Measurements from ENCODE around the gene IDH3B.

Gene IDH3B

GRCh38 chr20:2625062-2625461 lies 39.0 kb downstream of the IDH3B start:
- no peak for DNase-seq (ENCODE audit: low read depth)

GRCh38 chr20:2624190-2624589 lies 39.8 kb downstream of the IDH3B start:
- DNase-seq (ENCODE audit: low read depth): no peak
- H3K4me3 ChIP-seq (ENCODE audit: low read depth, low read length): no peak overlapping the region

More at GRCh38 chr20:2625062-2625461, 39.0 kb downstream of the IDH3B start:
- no peak overlapping the region for H3K4me3 ChIP-seq (ENCODE audit: low read depth, low read length)

- DNase-seq (ENCODE audit: low read depth): no peak
- H3K4me3 ChIP-seq (ENCODE audit: low read depth, low read length): no peak overlapping the region
Observed at GRCh38 chr20:2619961-2620595, 43.9 kb downstream of the IDH3B start.

- H3K4me3 ChIP-seq (ENCODE audit: low read depth, low read length): no peak overlapping the region
Observed at GRCh38 chr20:2619337-2619736, 44.7 kb downstream of the IDH3B start.

GRCh38 chr20:2618815-2619214 lies 45.2 kb downstream of the IDH3B start:
- no peak overlapping the region for H3K4me3 ChIP-seq (ENCODE audit: low read depth, low read length)
- DNase-seq (ENCODE audit: low read depth): no peak

More at GRCh38 chr20:2619337-2619736, 44.7 kb downstream of the IDH3B start:
- no peak for DNase-seq (ENCODE audit: low read depth)

GRCh38 chr20:2617099-2617714 lies 46.8 kb downstream of the IDH3B start:
- no peak for DNase-seq (ENCODE audit: low read depth)
- H3K4me3 ChIP-seq (ENCODE audit: low read depth, low read length): no peak overlapping the region

- no peak for DNase-seq (ENCODE audit: low read depth)
Observed at GRCh38 chr20:2616634-2617033, 47.4 kb downstream of the IDH3B start.

GRCh38 chr20:2612073-2612472 lies 51.9 kb downstream of the IDH3B start:
- no peak for DNase-seq (ENCODE audit: low read depth)

More at GRCh38 chr20:2616634-2617033, 47.4 kb downstream of the IDH3B start:
- H3K4me3 ChIP-seq (ENCODE audit: low read depth, low read length): no peak overlapping the region

GRCh38 chr20:2610941-2611720 lies 52.9 kb downstream of the IDH3B start:
- DNase-seq (ENCODE audit: low read depth): no peak
- no peak overlapping the region for H3K4me3 ChIP-seq (ENCODE audit: low read depth, low read length)

More at GRCh38 chr20:2612073-2612472, 51.9 kb downstream of the IDH3B start:
- H3K4me3 ChIP-seq (ENCODE audit: low read depth, low read length): no peak overlapping the region

GRCh38 chr20:2610326-2610725 lies 53.7 kb downstream of the IDH3B start:
- no peak overlapping the region for H3K4me3 ChIP-seq (ENCODE audit: low read depth, low read length)
- DNase-seq (ENCODE audit: low read depth): no peak
